Activated naive CD8-positive, alpha-beta T cell treated with anti-CD3 and anti-CD28 coated beads for 36 hours (primary cell): ENCODE data around the gene SLFN11. TPM values are rescaled to one million over a fixed set of nuclear protein-coding genes. Genes with fewer than 3 reads are reported as not detected.
A peak's percentile ranks its signal among the peaks of the same experiment; 100 is the strongest.
"Not testable (repeated sequence)": the region's sequence is repeated elsewhere in the genome, so short reads cannot be mapped to it uniquely, and the experiment has no call there.

Experiments used
- DNase-seq: peaks from one replicate; pipeline ENCODE4 v3.0.0; 2021
- H3K27ac Mint-ChIP-seq: one replicate; pipeline ENCODE4 v1.8.0; 2022; ENCODE audit warnings: mild to moderate bottlenecking, moderate library complexity, mixed read lengths
- H3K27me3 Mint-ChIP-seq: one replicate; pipeline ENCODE4 v1.8.0; 2022; ENCODE audit warnings: mild to moderate bottlenecking, mixed read lengths
- H3K36me3 Mint-ChIP-seq: one replicate; pipeline ENCODE4 v1.8.0; 2021; ENCODE audit warnings: mild to moderate bottlenecking, mixed read lengths
- H3K4me1 Mint-ChIP-seq: one replicate; pipeline ENCODE4 v1.8.0; 2021; ENCODE audit warnings: mixed read lengths
- H3K4me3 Mint-ChIP-seq: one replicate; pipeline ENCODE4 v1.8.0; 2022; ENCODE audit warnings: mild to moderate bottlenecking, moderate library complexity, mixed read lengths
- H3K9me3 Mint-ChIP-seq: one replicate; pipeline ENCODE4 v1.8.0; 2022; ENCODE audit warnings: mixed read lengths
- total RNA-seq, 2 experiments: library from RNA; stranded (reverse); gene quantifications; one replicate each; pipeline ENCODE4 v1.2.3, GENCODE V29; 2021

Gene SLFN11
- total RNA-seq, 2 experiments from 2014 or later = 35.6 to 37.9 TPM

DNA sequence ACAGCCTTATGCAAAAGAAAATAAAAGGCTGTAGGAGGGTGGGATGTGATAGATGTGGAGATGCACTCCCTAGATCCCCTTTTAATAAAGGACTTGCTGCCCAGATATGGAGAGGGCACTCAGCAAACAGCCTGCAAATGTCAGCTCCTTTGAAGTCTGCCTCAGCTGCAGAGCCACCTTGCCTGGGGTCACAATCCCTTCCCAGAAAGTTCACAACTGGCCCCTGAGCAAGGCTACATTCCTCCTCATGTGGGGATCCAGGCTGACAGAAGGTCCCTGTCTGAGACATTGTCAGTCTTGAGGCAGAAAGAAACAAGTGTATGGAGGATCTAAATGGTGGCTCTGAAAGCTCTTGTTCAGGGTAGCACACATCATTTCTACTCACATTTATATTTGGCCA is 36.1 kb downstream of the SLFN11 start:
- no peak overlapping the region for H3K27ac Mint-ChIP-seq
- peaks cover 5% of the 10 kb centered on the region for H3K9me3 Mint-ChIP-seq
- DNase-seq = no peak
- no peaks in the 10 kb centered on the region for H3K27me3 Mint-ChIP-seq
- no peak overlapping the region for H3K4me3 Mint-ChIP-seq
- peaks cover 5% of the 10 kb centered on the region for H3K36me3 Mint-ChIP-seq
- H3K4me1 Mint-ChIP-seq = peaks cover 13% of the 10 kb centered on the region

DNA sequence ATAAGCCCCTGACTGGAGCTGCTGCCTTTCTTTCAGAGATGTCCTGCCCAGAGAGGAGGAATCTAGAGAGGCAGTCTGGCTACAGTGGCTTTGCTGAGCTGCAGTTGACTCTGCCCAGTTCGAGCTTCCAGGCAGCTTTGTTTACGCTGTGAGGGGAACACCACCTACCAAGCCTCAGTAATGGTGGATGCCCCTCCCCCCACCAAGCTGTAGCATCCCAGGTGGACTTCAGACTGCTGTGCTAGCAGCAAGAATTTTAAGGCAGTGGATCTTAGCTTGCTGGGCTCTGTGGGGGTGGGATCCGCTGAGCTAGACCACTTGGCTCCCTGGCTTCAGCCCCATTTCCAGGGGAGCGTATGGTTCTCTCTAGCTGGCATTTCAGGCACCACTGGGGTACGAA is 39.8 kb downstream of the SLFN11 start:
- not testable (repeated sequence) for H3K27ac Mint-ChIP-seq, H3K27me3 Mint-ChIP-seq, DNase-seq, H3K4me1 Mint-ChIP-seq, H3K9me3 Mint-ChIP-seq, H3K4me3 Mint-ChIP-seq
- H3K36me3 Mint-ChIP-seq = peaks cover 12% of the 10 kb centered on the region

DNA sequence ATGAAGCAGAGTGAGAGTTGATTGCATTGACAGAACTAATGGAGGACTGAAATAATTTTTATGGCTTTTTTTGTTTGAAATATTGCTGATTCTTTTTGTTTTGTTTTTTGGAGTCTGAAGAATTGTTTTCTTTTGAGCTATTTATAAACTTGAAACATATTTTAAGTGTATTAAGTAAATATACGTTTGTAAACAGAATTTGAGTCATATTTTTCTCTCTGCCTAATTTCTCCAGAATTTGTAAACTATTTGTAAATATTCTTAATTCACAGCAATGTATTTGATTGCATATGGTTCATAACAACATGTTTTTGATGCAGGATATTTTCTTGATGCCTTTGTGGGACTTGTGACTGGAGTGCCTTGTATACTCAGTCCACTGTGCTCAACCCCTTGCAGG is 50.7 kb downstream of the SLFN11 start:
- H3K9me3 Mint-ChIP-seq = peaks cover 6% of the 10 kb centered on the region
- no peak overlapping the region for H3K4me3 Mint-ChIP-seq
- H3K27me3 Mint-ChIP-seq = no peaks in the 10 kb centered on the region
- no peak for DNase-seq
- H3K4me1 Mint-ChIP-seq = peaks cover 2% of the 10 kb centered on the region
- H3K36me3 Mint-ChIP-seq = peaks cover 45% of the 10 kb centered on the region
- H3K27ac Mint-ChIP-seq = no peak overlapping the region

DNA sequence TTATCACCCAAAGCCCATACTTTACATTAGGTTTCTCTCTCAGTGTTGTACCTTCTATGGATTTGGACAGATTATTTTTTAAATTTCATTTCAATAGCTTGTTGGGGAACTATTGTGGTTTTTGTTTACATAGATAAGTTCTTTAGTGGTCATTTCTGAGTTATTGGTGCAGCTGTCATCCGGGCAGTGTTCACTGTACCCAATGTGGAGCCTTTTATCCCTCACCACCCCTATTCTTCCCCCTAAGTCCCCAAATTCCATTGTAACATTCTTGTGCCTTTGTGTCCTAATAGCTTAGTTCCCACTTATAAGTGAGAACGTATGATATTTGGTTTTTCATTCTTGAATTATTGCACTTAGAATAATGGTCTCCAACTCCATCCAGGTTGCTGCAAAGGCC is 57.5 kb downstream of the SLFN11 start:
- peaks cover 25% of the 10 kb centered on the region for H3K4me1 Mint-ChIP-seq
- DNase-seq = no peak
- H3K27me3 Mint-ChIP-seq = no peaks in the 10 kb centered on the region
- H3K4me3 Mint-ChIP-seq = no peak overlapping the region
- no peak overlapping the region for H3K27ac Mint-ChIP-seq
- no peaks in the 10 kb centered on the region for H3K9me3 Mint-ChIP-seq
- peaks cover 6% of the 10 kb centered on the region for H3K36me3 Mint-ChIP-seq

DNA sequence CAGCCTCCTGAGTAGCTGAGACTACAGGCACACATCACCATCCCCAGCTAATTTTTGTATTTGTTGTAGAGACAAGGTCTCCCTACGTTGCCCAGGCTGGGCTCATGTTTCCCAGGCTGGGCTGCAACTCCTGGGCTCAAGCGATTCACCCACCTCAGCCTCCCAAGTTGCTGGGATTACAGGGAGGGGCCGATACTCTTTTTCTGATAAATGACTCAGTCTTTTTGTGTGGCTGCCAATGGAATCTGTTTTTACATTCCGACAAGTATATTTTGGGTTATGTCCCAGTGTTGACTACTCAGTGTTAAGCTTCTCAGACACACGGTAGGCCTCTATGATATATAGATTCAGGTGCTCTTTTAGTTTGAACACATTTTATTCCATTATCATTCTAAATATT is 58.1 kb downstream of the SLFN11 start:
- Mint-ChIP-seq H3K9me3 (no peaks in the 10 kb centered on the region), H3K4me1 (peaks cover 25% of the 10 kb centered on the region), H3K4me3 (no peak overlapping the region), H3K36me3 (peaks cover 6% of the 10 kb centered on the region), H3K27me3 (no peaks in the 10 kb centered on the region), H3K27ac (no peak overlapping the region)
- DNase-seq = no peak

DNA sequence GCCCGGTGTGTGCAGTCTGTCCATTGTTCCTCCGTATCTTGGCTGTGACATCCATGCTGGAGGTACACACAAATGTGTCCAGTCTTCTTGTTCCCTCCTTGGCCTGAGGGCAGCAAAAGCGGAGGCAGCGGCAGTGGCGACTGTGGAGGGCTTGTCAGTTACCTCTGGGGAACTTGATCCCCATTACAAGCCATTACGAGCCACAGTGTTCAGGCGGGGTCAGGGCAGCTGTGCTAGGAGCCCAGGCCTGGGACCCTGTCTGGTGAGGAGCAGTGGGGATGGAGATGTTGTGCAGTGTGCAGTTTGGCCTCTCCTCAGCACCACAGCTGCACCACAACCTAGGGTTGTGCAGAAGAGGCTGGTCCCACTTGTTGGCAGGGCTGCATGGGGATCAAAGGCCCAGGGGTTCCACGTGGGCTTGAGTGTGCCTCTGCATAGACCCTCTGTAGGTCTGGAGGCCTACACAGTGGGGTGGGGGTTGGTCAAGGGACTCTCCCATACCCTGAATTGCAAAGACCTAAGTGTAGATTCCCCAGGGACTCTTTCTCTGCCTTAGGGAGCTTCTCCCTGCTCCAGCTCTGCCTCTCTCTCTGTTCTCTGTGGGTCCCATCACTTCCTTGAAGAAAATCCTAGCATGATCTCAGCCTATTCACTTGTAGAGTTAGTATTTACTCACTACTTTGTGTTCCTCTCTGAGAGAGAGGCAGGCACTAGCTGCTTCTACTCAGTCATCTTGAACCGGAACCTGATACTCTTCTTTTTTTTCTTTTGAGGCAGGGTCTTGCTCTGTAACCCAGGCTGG is 58.8 kb downstream of the SLFN11 start:
- no peak for DNase-seq
- Mint-ChIP-seq H3K27me3 (no peaks in the 10 kb centered on the region), H3K36me3 (peaks cover 2% of the 10 kb centered on the region), H3K27ac (peak overlapping the region; percentile 90), H3K4me3 (peak overlapping the region; percentile 85), H3K9me3 (no peaks in the 10 kb centered on the region), H3K4me1 (peaks cover 25% of the 10 kb centered on the region)

DNA sequence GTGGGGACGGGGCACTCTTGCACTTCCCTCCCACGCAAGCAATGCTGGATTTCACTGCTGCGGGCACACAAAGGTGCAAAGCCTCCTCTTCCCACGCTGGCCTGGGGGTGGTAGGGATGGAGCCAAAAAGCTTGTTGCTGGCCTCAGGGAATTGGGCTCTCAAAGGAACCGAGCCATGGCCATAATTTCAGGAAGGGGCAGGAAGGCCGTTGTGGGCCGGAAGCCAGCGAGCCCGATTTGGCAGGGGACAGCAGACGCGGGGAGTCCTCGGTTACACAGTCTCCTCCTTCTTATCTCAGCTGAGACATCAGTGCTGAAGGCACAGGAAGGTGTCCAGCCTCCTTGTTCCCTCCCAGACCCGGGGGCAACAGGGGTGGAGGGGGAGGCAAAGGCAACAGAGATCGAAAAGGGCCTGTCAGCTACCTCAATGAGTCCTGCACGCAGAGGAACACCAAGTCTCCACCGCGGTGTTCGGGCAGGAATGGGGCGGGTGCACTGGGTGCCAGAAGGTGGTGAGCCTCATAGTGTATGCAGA is 59.5 kb downstream of the SLFN11 start:
- peak; percentile 8 for DNase-seq
- peaks cover 25% of the 10 kb centered on the region for H3K4me1 Mint-ChIP-seq
- H3K27ac Mint-ChIP-seq = peak overlapping the region; percentile 90
- no peaks in the 10 kb centered on the region for H3K27me3 Mint-ChIP-seq
- no peaks in the 10 kb centered on the region for H3K36me3 Mint-ChIP-seq
- peaks cover 4% of the 10 kb centered on the region for H3K9me3 Mint-ChIP-seq
- H3K4me3 Mint-ChIP-seq = peak overlapping the region; percentile 85

DNA sequence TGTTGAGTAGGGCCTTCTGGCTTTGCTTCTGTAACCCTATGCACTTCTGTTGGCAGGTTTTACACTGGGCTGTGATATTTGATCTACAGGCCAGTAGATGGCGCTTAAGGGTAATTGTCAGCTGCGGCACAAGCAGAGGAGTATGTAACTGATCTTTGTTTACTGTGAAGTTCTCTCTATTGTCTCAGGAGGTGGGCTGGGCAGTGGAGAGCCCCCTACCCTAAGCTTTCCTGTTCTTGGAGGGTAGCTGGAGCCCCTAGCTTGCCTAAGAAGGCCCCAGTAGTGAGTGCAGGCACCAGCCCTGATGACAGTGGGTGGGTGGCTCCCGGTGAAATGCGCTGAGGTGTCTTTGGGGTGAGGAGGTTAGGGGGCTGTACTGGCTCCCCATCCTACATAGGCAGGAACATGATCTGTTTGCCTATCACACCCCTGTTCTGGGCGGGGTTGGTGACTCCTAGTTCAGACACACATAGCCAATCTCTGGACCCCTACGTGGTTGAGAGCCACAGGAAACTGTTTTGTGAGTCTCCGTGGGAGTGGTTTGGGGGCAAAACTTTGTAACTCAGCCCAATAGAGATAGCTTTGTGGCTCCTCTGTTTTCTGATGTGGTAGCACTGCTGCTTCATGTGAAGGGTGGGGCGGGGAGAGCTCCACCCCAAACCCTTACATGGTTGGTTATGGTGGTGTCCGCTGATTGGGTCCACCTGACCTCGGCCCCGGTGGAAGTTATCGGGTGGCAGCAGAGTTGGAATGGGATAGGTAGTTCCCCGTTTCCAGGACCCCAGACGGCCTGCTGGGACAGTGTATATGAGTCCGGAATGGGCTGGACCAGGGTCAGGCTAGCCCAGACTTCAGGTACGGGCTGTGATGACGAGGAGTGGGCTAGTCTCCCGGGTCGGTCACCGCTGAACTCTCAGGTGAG is 60.4 kb downstream of the SLFN11 start:
- Mint-ChIP-seq H3K9me3 (peaks cover 4% of the 10 kb centered on the region), H3K27ac (peak overlapping the region; percentile 90), H3K4me3 (peak overlapping the region; percentile 85), H3K4me1 (peaks cover 25% of the 10 kb centered on the region), H3K36me3 (no peaks in the 10 kb centered on the region), H3K27me3 (no peaks in the 10 kb centered on the region)
- DNase-seq = peak; percentile 83

DNA sequence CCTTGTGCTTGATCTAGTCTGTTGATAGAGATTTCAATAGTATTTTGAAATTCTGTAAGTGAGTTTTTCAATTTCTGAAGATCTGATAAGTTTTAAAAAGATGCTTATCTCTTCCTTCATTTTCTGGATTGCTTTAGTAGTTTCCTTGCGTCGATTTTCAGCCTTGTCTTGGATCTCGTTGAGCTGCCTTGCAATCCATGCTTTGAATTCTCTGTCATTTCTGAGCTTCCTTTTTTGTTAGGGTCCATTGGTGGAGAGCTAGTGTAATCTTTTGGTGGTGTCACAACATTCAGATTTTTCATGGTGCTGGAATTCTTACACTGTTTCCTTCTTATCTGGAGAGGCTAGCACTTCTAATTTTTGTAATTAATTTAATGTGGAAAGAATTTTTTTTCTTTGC is 61.1 kb downstream of the SLFN11 start:
- Mint-ChIP-seq H3K9me3 (peaks cover 4% of the 10 kb centered on the region), H3K4me3 (no peak overlapping the region), H3K27ac (peak overlapping the region; percentile 54)

DNA sequence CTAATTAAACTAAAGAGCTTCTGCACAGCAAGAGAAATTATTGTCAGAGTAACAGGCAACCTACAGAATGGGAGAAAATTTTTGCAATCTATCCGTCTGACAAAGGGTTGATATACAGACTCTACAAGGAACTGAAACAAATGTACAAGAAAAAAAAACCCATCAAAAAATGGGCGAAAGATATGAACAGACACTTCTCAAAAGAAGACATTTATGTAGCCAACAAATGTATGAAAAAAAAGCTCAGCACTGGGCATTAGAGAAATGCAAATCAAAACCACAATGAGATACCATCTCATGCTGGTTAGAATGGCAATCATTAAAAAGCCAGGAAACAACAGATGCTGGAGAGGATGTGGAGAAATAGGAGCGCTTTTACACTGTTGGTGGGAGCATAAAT is 64.1 kb downstream of the SLFN11 start:
- peaks cover 16% of the 10 kb centered on the region for H3K4me1 Mint-ChIP-seq

More for the DNA sequence above, 61.1 kb downstream of the SLFN11 start:
- H3K27me3 Mint-ChIP-seq = no peaks in the 10 kb centered on the region
- H3K36me3 Mint-ChIP-seq = no peaks in the 10 kb centered on the region
- DNase-seq = no peak
- H3K4me1 Mint-ChIP-seq = peaks cover 24% of the 10 kb centered on the region

More for the DNA sequence above, 64.1 kb downstream of the SLFN11 start:
- H3K27me3 Mint-ChIP-seq, H3K4me3 Mint-ChIP-seq, DNase-seq, H3K36me3 Mint-ChIP-seq, H3K9me3 Mint-ChIP-seq, H3K27ac Mint-ChIP-seq: not testable (repeated sequence)

Other genes with a start within 250 kb of the SLFN11 start
- 10 to 100 TPM; 59.9 to 61.8 TPM for gene NLE1, start 231.3 kb downstream of the SLFN11 start, total RNA-seq
- under 1 TPM; 0.06 to 0.10 TPM for gene UNC45B, start 225.8 kb downstream of the SLFN11 start, total RNA-seq
- gene SLC35G3, start 179.2 kb downstream of the SLFN11 start, total RNA-seq = not detected
- 10 to 100 TPM; 33.9 to 37.9 TPM for gene SLFN5, start 130.5 kb downstream of the SLFN11 start, total RNA-seq
- 1 to 10 TPM; 6.0 to 8.6 TPM for gene SLFN12, start 58.9 kb upstream of the SLFN11 start, total RNA-seq
- 10 to 100 TPM; 22.0 to 22.1 TPM for gene SLFN13, start 75.1 kb upstream of the SLFN11 start, total RNA-seq
- 10 to 100 TPM; 32.6 to 35.9 TPM for gene SLFN12L, start 164.1 kb upstream of the SLFN11 start, total RNA-seq
- under 1 TPM; 0.10 to 0.14 TPM for gene SLFN14, start 187.2 kb upstream of the SLFN11 start, total RNA-seq
- gene PEX12, start 204.9 kb upstream of the SLFN11 start, total RNA-seq = 1 to 10 TPM; 6.6 to 6.9 TPM
- gene AP2B1, start 213.7 kb upstream of the SLFN11 start, total RNA-seq = 100 to 1,000 TPM; 147 to 150 TPM